WERI-Rb-1 (cell line): Measurements from ENCODE around the gene CASP9.

Source experiments
- DNase-seq: peaks from one replicate; pipeline ENCODE4 v3.0.0-alpha.2; 2020
- H3K27ac ChIP-seq: fragments of 250-450 bp; sonication (Bioruptor Pico); 2 replicates; pipeline ENCODE4 v1.5.1; 2020; ENCODE audit warnings: mild to moderate bottlenecking, moderate library complexity
- H3K27me3 ChIP-seq: fragments of 250-450 bp; sonication (Bioruptor Pico); 2 replicates; pipeline ENCODE4 v1.5.1; 2021; ENCODE audit warnings: mild to moderate bottlenecking, low read depth, moderate library complexity; ENCODE audit not compliant: insufficient read depth, severe bottlenecking
- H3K36me3 ChIP-seq: fragments of 250-450 bp; sonication (Bioruptor Pico); 2 replicates; pipeline ENCODE4 v1.5.1; 2020; ENCODE audit warnings: mild to moderate bottlenecking, moderate library complexity
- H3K4me3 ChIP-seq: 2 replicates; pipeline ENCODE4 v1.5.1; 2011; ENCODE audit warnings: low read depth, mild to moderate bottlenecking, control low read depth, low read length
- H3K9me3 ChIP-seq: fragments of 250-450 bp; sonication (Bioruptor Pico); 2 replicates; pipeline ENCODE4 v1.5.1; 2021; ENCODE audit warnings: mild to moderate bottlenecking, moderate library complexity; ENCODE audit not compliant: severe bottlenecking
- TF ChIP-seq, protein P1 (sequence below): IDR thresholded peaks from 2 replicates; pipeline ENCODE4 v1.5.1; 2011; ENCODE audit warnings: low read depth, mild to moderate bottlenecking, control low read depth, inconsistent platforms, low read length

Gene CASP9

DNA sequence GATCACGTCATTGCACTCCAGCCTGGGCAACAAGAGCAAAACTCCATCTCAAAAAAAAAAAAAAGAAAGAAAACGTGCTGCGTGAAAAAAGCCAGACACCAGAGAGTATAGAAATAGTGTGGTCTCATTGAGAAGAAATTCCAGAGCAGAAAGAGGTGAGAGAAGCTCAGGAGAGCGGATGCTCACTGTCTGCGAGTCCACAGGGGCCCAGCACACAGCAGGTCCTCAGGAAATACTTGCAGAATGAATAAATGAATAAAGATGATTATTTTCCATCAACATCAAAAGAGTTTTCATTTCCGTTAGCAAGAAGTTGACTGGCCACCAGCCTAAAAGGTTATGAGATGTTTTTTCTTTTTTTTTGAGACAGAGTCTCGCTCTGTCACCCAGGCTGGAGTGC lies 14.4 kb downstream of the CASP9 start:
- TF ChIP-seq, protein P1, sequence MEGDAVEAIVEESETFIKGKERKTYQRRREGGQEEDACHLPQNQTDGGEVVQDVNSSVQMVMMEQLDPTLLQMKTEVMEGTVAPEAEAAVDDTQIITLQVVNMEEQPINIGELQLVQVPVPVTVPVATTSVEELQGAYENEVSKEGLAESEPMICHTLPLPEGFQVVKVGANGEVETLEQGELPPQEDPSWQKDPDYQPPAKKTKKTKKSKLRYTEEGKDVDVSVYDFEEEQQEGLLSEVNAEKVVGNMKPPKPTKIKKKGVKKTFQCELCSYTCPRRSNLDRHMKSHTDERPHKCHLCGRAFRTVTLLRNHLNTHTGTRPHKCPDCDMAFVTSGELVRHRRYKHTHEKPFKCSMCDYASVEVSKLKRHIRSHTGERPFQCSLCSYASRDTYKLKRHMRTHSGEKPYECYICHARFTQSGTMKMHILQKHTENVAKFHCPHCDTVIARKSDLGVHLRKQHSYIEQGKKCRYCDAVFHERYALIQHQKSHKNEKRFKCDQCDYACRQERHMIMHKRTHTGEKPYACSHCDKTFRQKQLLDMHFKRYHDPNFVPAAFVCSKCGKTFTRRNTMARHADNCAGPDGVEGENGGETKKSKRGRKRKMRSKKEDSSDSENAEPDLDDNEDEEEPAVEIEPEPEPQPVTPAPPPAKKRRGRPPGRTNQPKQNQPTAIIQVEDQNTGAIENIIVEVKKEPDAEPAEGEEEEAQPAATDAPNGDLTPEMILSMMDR = no peak
- peaks cover 7% of the 10 kb centered on the region for H3K36me3 ChIP-seq
- H3K27me3 ChIP-seq = no peaks in the 10 kb centered on the region
- H3K9me3 ChIP-seq = no peaks in the 10 kb centered on the region
- no peak overlapping the region for H3K4me3 ChIP-seq
- no peak overlapping the region for H3K27ac ChIP-seq
- no peak for DNase-seq

DNA sequence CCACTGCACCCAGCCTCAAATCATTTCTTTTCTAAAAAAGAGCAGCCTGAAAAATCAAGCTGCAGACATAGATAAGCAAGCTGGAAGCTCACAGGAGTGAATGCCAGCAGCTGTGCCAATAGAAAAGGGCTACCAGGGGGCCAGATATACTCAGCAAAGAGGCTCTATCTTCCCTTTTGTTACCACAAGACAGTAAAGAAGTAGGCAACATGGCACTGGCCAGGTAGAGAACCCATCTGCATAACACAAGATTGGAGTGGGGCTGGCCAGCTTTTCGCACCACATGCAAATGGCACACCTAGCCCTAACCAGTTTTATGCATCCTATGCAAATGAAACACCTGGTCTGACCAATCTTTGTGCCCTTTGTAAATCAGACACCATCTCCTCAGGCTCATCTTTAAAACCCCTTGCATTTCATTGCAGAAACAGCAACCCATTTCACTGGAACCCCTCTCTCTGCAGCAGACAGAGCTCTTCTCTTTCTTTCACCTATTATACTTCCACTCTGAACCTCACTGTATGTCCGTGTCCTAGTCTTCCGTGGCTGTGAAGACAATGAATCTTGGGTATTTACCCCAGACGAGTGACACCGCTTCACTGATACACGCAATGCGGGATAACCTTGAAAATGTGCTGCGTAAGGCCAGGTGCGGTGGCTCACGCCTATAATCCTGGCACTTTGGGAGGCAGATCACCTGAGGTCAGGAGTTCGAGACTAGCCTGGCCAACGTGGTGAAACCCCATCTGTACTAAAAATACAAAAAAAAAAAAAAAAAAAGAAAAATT lies 15.1 kb downstream of the CASP9 start:
- Histone ChIP-seq H3K36me3 (peaks cover 7% of the 10 kb centered on the region), H3K27me3 (no peaks in the 10 kb centered on the region), H3K27ac (no peak overlapping the region), H3K4me3 (no peak overlapping the region), H3K9me3 (no peaks in the 10 kb centered on the region)
- no peak for DNase-seq
- TF ChIP-seq, protein P1 = no peak

DNA sequence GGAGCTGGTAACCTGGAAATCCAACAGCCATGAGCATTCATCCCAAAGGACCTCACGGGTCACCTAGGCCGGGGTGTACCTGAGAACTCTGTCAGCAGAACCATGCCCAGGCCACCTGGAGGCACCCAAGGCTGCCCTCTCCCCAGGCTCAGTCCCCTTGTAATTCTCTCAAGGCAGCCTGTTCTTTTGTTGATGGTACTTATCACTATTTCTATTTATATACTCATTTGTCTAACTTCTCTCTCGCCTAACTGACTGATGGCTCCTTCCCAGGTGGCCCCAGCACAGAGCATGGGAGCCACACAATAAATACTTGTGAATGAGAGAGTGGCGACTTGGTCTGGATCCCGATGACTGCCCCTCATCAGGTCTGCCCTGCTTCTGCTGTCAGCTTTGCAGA lies 16.7 kb downstream of the CASP9 start:
- Histone ChIP-seq H3K4me3 (no peak overlapping the region), H3K27ac (no peak overlapping the region), H3K27me3 (no peaks in the 10 kb centered on the region), H3K36me3 (peaks cover 9% of the 10 kb centered on the region), H3K9me3 (no peaks in the 10 kb centered on the region)
- DNase-seq = no peak
- TF ChIP-seq, protein P1 = no peak

DNA sequence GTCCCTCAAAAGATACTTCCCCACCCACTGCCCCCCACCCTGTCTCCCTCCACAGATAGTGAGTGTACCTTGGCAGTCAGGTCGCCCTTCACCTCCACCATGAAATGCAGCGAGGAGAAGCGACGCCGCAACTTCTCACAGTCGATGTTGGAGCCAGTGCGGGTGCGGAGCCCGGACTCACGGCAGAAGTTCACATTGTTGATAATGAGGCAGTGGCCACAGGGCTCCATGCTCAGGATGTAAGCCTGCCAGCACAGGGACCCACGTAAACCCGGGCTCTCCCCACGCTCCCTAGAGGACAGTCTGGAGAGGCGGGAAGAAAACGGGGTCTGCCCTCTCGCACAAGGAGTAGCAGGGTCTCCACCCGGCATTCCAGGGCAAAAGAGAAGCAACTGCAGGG lies 17.2 kb downstream of the CASP9 start:
- no peaks in the 10 kb centered on the region for H3K9me3 ChIP-seq
- TF ChIP-seq, protein P1 = no peak
- H3K27ac ChIP-seq = no peak overlapping the region
- DNase-seq = no peak
- no peak overlapping the region for H3K4me3 ChIP-seq
- no peaks in the 10 kb centered on the region for H3K27me3 ChIP-seq
- H3K36me3 ChIP-seq = peaks cover 9% of the 10 kb centered on the region

DNA sequence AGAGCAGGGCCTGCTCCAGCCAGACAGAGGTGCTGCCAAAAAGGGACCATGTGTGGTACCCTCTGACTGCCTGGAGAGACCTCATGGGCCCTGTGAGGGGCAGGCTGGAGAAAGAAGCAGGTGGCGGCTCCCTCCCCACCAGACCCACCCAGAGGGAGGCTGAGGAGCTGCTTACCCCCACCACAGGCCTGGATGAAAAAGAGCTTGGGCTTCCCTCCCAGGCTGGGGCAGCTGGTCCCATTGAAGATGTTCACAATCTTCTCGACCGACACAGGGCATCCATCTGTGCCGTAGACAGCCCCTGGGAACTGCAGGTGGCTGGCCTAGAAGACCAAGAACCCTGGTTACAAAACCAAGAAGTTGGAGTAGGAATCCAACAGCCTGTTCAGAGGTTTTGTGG lies 19.6 kb downstream of the CASP9 start:
- H3K9me3 ChIP-seq = no peaks in the 10 kb centered on the region
- TF ChIP-seq, protein P1 = no peak
- H3K27ac ChIP-seq = no peak overlapping the region
- peaks cover 9% of the 10 kb centered on the region for H3K36me3 ChIP-seq
- DNase-seq = no peak
- H3K4me3 ChIP-seq = no peak overlapping the region
- H3K27me3 ChIP-seq = no peaks in the 10 kb centered on the region
